Endodermal cell (in vitro differentiated cells): Measurements from ENCODE around the gene SUGCT. TPM values are rescaled to one million over a fixed set of nuclear protein-coding genes. Genes with fewer than 3 reads are reported as not detected.

ENCODE experiments used
- DNase-seq: peaks from one replicate; pipeline ENCODE4 v3.0.0-alpha.2; 2017
- H3K27ac ChIP-seq: 2 replicates; pipeline ENCODE4 v1.5.1; 2013; ENCODE audit warnings: mild to moderate bottlenecking, low read depth, low read length, moderate library complexity
- H3K27me3 ChIP-seq: 2 replicates; pipeline ENCODE4 v1.6.1; 2013; ENCODE audit warnings: mild to moderate bottlenecking, low read length, moderate library complexity; ENCODE audit not compliant: insufficient read depth, control insufficient read depth, poor library complexity, severe bottlenecking
- H3K36me3 ChIP-seq: 2 replicates; pipeline ENCODE4 v1.7.0; 2013; ENCODE audit warnings: mild to moderate bottlenecking, low read length, moderate library complexity; ENCODE audit not compliant: control insufficient read depth, insufficient read depth
- H3K4me1 ChIP-seq: one replicate; pipeline ENCODE4 v1.7.0; 2013; ENCODE audit warnings: low read length; ENCODE audit not compliant: control insufficient read depth, insufficient read depth
- H3K4me3 ChIP-seq: 2 replicates; pipeline ENCODE4 v1.5.1; 2013; ENCODE audit warnings: mild to moderate bottlenecking, low read length, moderate library complexity
- H3K9ac ChIP-seq: 2 replicates; pipeline ENCODE4 v1.6.1; 2013; ENCODE audit warnings: mild to moderate bottlenecking, low read length, moderate library complexity; ENCODE audit not compliant: poor library complexity, severe bottlenecking; ENCODE audit errors: extremely low read depth
- H3K9me3 ChIP-seq: 2 replicates; pipeline ENCODE4 v1.6.1; 2013; ENCODE audit warnings: mild to moderate bottlenecking, low read length, moderate library complexity; ENCODE audit not compliant: control insufficient read depth
- H3K27ac Mint-ChIP-seq: 2 replicates; pipeline ENCODE4 v1.8.0; 2020; ENCODE audit warnings: mixed read lengths
- H3K27me3 Mint-ChIP-seq: 2 replicates; pipeline ENCODE4 v1.8.0; 2021; ENCODE audit warnings: mild to moderate bottlenecking, mixed read lengths; ENCODE audit not compliant: insufficient read depth
- H3K36me3 Mint-ChIP-seq: 2 replicates; pipeline ENCODE4 v1.8.0; 2020; ENCODE audit warnings: low read depth, mixed read lengths
- H3K4me1 Mint-ChIP-seq: 2 replicates; pipeline ENCODE4 v1.8.0; 2020; ENCODE audit warnings: mixed read lengths
- H3K4me3 Mint-ChIP-seq: 2 replicates; pipeline ENCODE4 v1.8.0; 2020; ENCODE audit warnings: mild to moderate bottlenecking, moderate library complexity, mixed read lengths
- H3K9me3 Mint-ChIP-seq: 2 replicates; pipeline ENCODE4 v1.8.0; 2020; ENCODE audit warnings: mild to moderate bottlenecking, mixed read lengths
- CTCF ChIP-seq: fragments of 200-600 bp; sonication (generic); conservative IDR thresholded peaks from 2 replicates; pipeline ENCODE4 v1.5.0; 2021; ENCODE audit warnings: antibody characterized with exemption, mild to moderate bottlenecking
- WGBS, 2 experiments: methylation state at CpG; one replicate each; pipeline versions ENCODE4 v1.1.5 to v1.1.7; 2013; ENCODE audit warnings: missing lambda C conversion rate in 2 of 2, mixed read lengths in 1 of 2; ENCODE audit not compliant: insufficient coverage in 1 of 2, insufficient read length in 1 of 2; 5-methylcytosine and 5-hydroxymethylcytosine counted together
- total RNA-seq, 2 donors: library from RNA; stranded (reverse); fragmentation: NEBNext Ultra II Directional in 1 of 2; extraction: Animal tissue kit (Norgen Biotek cat#: 25700) in 1 of 2; gene quantifications; 2 replicates in 1 of 2; 3 replicates in 1 of 2; pipeline ENCODE4 v1.2.1, GENCODE V29; 2021

SUGCT gene
- total RNA-seq, 2 donors from 2014 or later = 3.6 to 3.9 TPM

GRCh38 chr7:40202851-40203250, 68.0 kb downstream of the SUGCT start:
- TF ChIP-seq CTCF = no peak
- H3K27me3 ChIP-seq = no peaks in the 10 kb centered on the region
- WGBS, 2 experiments = 88 to 100% methylated on average over 3 of the region's 3 CpGs
- H3K9me3 Mint-ChIP-seq = no peaks in the 10 kb centered on the region
- no peaks in the 10 kb centered on the region for H3K36me3 Mint-ChIP-seq
- H3K4me3 Mint-ChIP-seq = no peak overlapping the region
- H3K9ac ChIP-seq = no peak overlapping the region
- H3K36me3 ChIP-seq = no peaks in the 10 kb centered on the region
- H3K27ac ChIP-seq = no peak overlapping the region
- H3K27me3 Mint-ChIP-seq = no peaks in the 10 kb centered on the region
- H3K4me3 ChIP-seq = no peak overlapping the region
- no peak for DNase-seq
- H3K4me1 ChIP-seq = no peaks in the 10 kb centered on the region
- no peak overlapping the region for H3K27ac Mint-ChIP-seq
- no peaks in the 10 kb centered on the region for H3K9me3 ChIP-seq
- no peaks in the 10 kb centered on the region for H3K4me1 Mint-ChIP-seq

- H3K9me3 Mint-ChIP-seq = no peaks in the 10 kb centered on the region
These were observed 69.8 kb downstream of the SUGCT start for GRCh38 chr7:40204581-40204980.

GRCh38 chr7:40205992-40206391, 71.2 kb downstream of the SUGCT start:
- Histone ChIP-seq H3K4me3 (no peak overlapping the region), H3K27me3 (no peaks in the 10 kb centered on the region), H3K27ac (no peak overlapping the region), H3K36me3 (no peaks in the 10 kb centered on the region), H3K9ac (no peak overlapping the region), H3K9me3 (no peaks in the 10 kb centered on the region), H3K4me1 (no peaks in the 10 kb centered on the region)
- no peaks in the 10 kb centered on the region for H3K9me3 Mint-ChIP-seq
- TF ChIP-seq CTCF = no peak
- H3K27ac Mint-ChIP-seq = no peak overlapping the region
- no peaks in the 10 kb centered on the region for H3K4me1 Mint-ChIP-seq
- no peak overlapping the region for H3K4me3 Mint-ChIP-seq
- WGBS, 2 experiments = 100% methylated on average over 2 of the region's 2 CpGs; no CpG with 5 or more reads in 1 of the 2 experiments
- DNase-seq = no peak
- H3K36me3 Mint-ChIP-seq = no peaks in the 10 kb centered on the region
- no peaks in the 10 kb centered on the region for H3K27me3 Mint-ChIP-seq

More at GRCh38 chr7:40204581-40204980, 69.8 kb downstream of the SUGCT start:
- Mint-ChIP-seq H3K4me1 (no peaks in the 10 kb centered on the region), H3K27ac (no peak overlapping the region), H3K36me3 (no peaks in the 10 kb centered on the region), H3K4me3 (no peak overlapping the region), H3K27me3 (no peaks in the 10 kb centered on the region)
- TF ChIP-seq CTCF = no peak
- Histone ChIP-seq H3K9me3 (no peaks in the 10 kb centered on the region), H3K27ac (no peak overlapping the region), H3K4me1 (no peaks in the 10 kb centered on the region), H3K27me3 (no peaks in the 10 kb centered on the region), H3K36me3 (no peaks in the 10 kb centered on the region), H3K9ac (no peak overlapping the region), H3K4me3 (no peak overlapping the region)
- no peak for DNase-seq
- 94 to 95% methylated on average over 6 to 7 of the region's 7 CpGs for WGBS, 2 experiments
